ENCODE measurements around the gene CENPQ.

DNA sequence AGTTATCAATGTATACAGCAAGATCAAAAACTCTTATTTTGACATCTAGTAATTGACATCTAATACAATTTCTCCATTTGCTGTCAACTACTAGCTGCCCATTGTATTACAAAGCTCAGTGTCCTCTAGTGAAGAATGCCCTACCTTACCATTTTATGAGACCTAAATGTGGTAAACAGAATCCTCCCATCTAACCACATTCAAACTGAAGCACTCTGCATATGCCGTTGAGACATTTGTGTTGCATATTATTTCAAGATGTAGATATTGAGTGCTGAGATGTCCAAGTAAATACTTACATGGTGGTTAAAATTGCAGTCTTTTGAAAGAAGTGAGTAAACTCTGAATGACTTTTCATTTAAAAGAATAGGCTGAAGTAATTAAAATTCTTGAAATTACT, 36.0 kb downstream of the CENPQ start:
- TF ChIP-seq, protein P1, sequence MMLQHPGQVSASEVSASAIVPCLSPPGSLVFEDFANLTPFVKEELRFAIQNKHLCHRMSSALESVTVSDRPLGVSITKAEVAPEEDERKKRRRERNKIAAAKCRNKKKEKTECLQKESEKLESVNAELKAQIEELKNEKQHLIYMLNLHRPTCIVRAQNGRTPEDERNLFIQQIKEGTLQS (IDR thresholded peaks at IDR 0.05) = no peak
- TF ChIP-seq, protein P2, sequence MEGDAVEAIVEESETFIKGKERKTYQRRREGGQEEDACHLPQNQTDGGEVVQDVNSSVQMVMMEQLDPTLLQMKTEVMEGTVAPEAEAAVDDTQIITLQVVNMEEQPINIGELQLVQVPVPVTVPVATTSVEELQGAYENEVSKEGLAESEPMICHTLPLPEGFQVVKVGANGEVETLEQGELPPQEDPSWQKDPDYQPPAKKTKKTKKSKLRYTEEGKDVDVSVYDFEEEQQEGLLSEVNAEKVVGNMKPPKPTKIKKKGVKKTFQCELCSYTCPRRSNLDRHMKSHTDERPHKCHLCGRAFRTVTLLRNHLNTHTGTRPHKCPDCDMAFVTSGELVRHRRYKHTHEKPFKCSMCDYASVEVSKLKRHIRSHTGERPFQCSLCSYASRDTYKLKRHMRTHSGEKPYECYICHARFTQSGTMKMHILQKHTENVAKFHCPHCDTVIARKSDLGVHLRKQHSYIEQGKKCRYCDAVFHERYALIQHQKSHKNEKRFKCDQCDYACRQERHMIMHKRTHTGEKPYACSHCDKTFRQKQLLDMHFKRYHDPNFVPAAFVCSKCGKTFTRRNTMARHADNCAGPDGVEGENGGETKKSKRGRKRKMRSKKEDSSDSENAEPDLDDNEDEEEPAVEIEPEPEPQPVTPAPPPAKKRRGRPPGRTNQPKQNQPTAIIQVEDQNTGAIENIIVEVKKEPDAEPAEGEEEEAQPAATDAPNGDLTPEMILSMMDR (IDR thresholded peaks at IDR 0.05; ENCODE audit: low read depth, low read length, missing input control) = no peak
- TF ChIP-seq SP1 (IDR thresholded peaks at IDR 0.05) (no peak), NR2F2 (IDR thresholded peaks at IDR 0.05) (no peak), JUND (IDR thresholded peaks at IDR 0.05) (no peak), YY1 (IDR thresholded peaks at IDR 0.05) (no peak), GABPA (IDR thresholded peaks at IDR 0.05 in 1 of 2, conservative IDR thresholded peaks at IDR 0.05 in 1 of 2) (no peak), FOXA1 (IDR thresholded peaks at IDR 0.05) (no peak), FOXA2 (IDR thresholded peaks at IDR 0.05) (no peak), HNF4G (IDR thresholded peaks at IDR 0.05) (no peak)
- TF ChIP-seq, protein P3, sequence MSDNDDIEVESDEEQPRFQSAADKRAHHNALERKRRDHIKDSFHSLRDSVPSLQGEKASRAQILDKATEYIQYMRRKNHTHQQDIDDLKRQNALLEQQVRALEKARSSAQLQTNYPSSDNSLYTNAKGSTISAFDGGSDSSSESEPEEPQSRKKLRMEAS (IDR thresholded peaks at IDR 0.05) = no peak
- TF ChIP-seq, protein P4, sequence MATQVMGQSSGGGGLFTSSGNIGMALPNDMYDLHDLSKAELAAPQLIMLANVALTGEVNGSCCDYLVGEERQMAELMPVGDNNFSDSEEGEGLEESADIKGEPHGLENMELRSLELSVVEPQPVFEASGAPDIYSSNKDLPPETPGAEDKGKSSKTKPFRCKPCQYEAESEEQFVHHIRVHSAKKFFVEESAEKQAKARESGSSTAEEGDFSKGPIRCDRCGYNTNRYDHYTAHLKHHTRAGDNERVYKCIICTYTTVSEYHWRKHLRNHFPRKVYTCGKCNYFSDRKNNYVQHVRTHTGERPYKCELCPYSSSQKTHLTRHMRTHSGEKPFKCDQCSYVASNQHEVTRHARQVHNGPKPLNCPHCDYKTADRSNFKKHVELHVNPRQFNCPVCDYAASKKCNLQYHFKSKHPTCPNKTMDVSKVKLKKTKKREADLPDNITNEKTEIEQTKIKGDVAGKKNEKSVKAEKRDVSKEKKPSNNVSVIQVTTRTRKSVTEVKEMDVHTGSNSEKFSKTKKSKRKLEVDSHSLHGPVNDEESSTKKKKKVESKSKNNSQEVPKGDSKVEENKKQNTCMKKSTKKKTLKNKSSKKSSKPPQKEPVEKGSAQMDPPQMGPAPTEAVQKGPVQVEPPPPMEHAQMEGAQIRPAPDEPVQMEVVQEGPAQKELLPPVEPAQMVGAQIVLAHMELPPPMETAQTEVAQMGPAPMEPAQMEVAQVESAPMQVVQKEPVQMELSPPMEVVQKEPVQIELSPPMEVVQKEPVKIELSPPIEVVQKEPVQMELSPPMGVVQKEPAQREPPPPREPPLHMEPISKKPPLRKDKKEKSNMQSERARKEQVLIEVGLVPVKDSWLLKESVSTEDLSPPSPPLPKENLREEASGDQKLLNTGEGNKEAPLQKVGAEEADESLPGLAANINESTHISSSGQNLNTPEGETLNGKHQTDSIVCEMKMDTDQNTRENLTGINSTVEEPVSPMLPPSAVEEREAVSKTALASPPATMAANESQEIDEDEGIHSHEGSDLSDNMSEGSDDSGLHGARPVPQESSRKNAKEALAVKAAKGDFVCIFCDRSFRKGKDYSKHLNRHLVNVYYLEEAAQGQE (IDR thresholded peaks at IDR 0.05) = no peak

Data from liver (tissue), 3 donors.